GM12878 (cell line): ENCODE results near the gene LST1. TPM values are rescaled to one million over a fixed set of nuclear protein-coding genes. Genes with fewer than 3 reads are reported as not detected.

ENCODE experiments used
- BACH1 ChIP-seq: fragments of 450-650 bp; IDR thresholded peaks from 2 replicates; pipeline ENCODE4 v1.6.1; 2017; ENCODE audit warnings: mild to moderate bottlenecking, borderline replicate concordance
- BCL11A ChIP-seq: IDR thresholded peaks from 2 replicates; pipeline ENCODE4 v1.6.1; 2011; ENCODE audit warnings: low read depth, low read length
- CHD1 ChIP-seq: IDR thresholded peaks from 2 replicates; pipeline ENCODE4 v1.6.1; 2012; ENCODE audit warnings: low read depth, low read length, improper control_type of control experiment
- CHD4 ChIP-seq: fragments of 200-600 bp; sonication (generic); IDR thresholded peaks from 2 replicates; pipeline ENCODE4 v1.6.1; 2016; ENCODE audit warnings: mild to moderate bottlenecking
- CREM ChIP-seq: IDR thresholded peaks from 2 replicates; pipeline ENCODE4 v1.6.1; 2014; ENCODE audit warnings: antibody characterized with exemption, low read depth
- DPF2 ChIP-seq: fragments of 450-650 bp; IDR thresholded peaks from 2 replicates; pipeline ENCODE4 v1.6.1; 2017; ENCODE audit warnings: mild to moderate bottlenecking
- EED ChIP-seq: sonication (generic); IDR thresholded peaks from 2 replicates; pipeline ENCODE4 v1.6.1; 2016; ENCODE audit warnings: antibody characterized with exemption, low read depth
- ESRRA ChIP-seq: IDR thresholded peaks from 2 replicates; pipeline ENCODE4 v1.6.1; 2012; ENCODE audit warnings: mild to moderate bottlenecking, low read length, improper control_type of control experiment
- HCFC1 ChIP-seq: fragments of 150-350 bp; IDR thresholded peaks from 2 replicates; pipeline ENCODE4 v1.6.1; 2014; ENCODE audit warnings: low read length
- IKZF1 ChIP-seq: fragments of 450-650 bp; conservative IDR thresholded peaks from 2 replicates; pipeline ENCODE4 v1.6.1; 2017; ENCODE audit warnings: antibody characterized with exemption, mild to moderate bottlenecking
- IKZF2 ChIP-seq, 2 experiments: fragments of 450-650 bp; IDR thresholded peaks; 2 replicates each; pipeline ENCODE4 v1.6.1; 2017; ENCODE audit warnings: mild to moderate bottlenecking in 2 of 2, moderate library complexity in 2 of 2
- KLF5 ChIP-seq: fragments of 450-650 bp; IDR thresholded peaks from 2 replicates; pipeline ENCODE4 v1.6.1; 2014; ENCODE audit warnings: mild to moderate bottlenecking; ENCODE audit not compliant: partially characterized antibody
- LARP7 ChIP-seq: fragments of 450-650 bp; IDR thresholded peaks from 2 replicates; pipeline ENCODE4 v1.6.1; 2017; ENCODE audit warnings: mild to moderate bottlenecking
- MYB ChIP-seq: fragments of 150-350 bp; IDR thresholded peaks from 2 replicates; pipeline ENCODE4 v1.6.1; 2014; ENCODE audit warnings: mild to moderate bottlenecking, low read depth, low read length, borderline replicate concordance
- NR2F1 ChIP-seq: fragments of 450-650 bp; conservative IDR thresholded peaks from 2 replicates; pipeline ENCODE4 v1.6.1; 2017; ENCODE audit warnings: mild to moderate bottlenecking
- NRF1 ChIP-seq: conservative IDR thresholded peaks from 2 replicates; pipeline ENCODE4 v1.6.1; 2011; ENCODE audit warnings: mild to moderate bottlenecking, low read depth, low read length, improper control_type of control experiment
- RAD21 ChIP-seq: IDR thresholded peaks from 2 replicates; pipeline ENCODE4 v1.6.1; 2011; ENCODE audit warnings: mild to moderate bottlenecking, low read depth, low read length, moderate library complexity; ENCODE audit not compliant: insufficient read depth
- REST ChIP-seq: IDR thresholded peaks from 2 replicates; pipeline ENCODE4 v1.6.1; 2012; ENCODE audit warnings: mild to moderate bottlenecking, low read depth, low read length
- RFX5 ChIP-seq: IDR thresholded peaks from 2 replicates; pipeline ENCODE4 v1.6.1; 2011; ENCODE audit warnings: low read depth, low read length, improper control_type of control experiment
- SMAD1 ChIP-seq: fragments of 450-650 bp; IDR thresholded peaks from 2 replicates; pipeline ENCODE4 v1.6.1; 2018; ENCODE audit warnings: mild to moderate bottlenecking, low read depth; ENCODE audit not compliant: partially characterized antibody
- SMARCA5 ChIP-seq: fragments of 450-650 bp; IDR thresholded peaks from 2 replicates; pipeline ENCODE4 v1.6.1; 2017; ENCODE audit warnings: mild to moderate bottlenecking
- STAT1 ChIP-seq: fragments of 450-650 bp; conservative IDR thresholded peaks from 2 replicates; pipeline ENCODE4 v1.6.1; 2014; ENCODE audit warnings: antibody characterized with exemption, mild to moderate bottlenecking
- SUPT20H ChIP-seq: IDR thresholded peaks from 2 replicates; pipeline ENCODE4 v1.6.1; 2011; ENCODE audit warnings: low read depth, mild to moderate bottlenecking, low read length, moderate library complexity, borderline replicate concordance; ENCODE audit not compliant: control insufficient read depth
- TAF1 ChIP-seq: IDR thresholded peaks from 2 replicates; pipeline ENCODE4 v1.6.1; 2011; ENCODE audit warnings: mild to moderate bottlenecking, low read depth, low read length, borderline replicate concordance
- ZNF384 ChIP-seq: IDR thresholded peaks from 2 replicates; pipeline ENCODE4 v1.6.1; 2012; ENCODE audit warnings: low read depth, mild to moderate bottlenecking, low read length, improper control_type of control experiment, borderline replicate concordance
- polyA plus RNA-seq, 11 experiments: library from polyadenylated mRNA; depleted of rRNA in 4 of 11; unstranded in 6 of 11; stranded (reverse) in 5 of 11; fragments of >200 nt; fragmentation: Nextera tagmentation in 4 of 11; fragmentation: Illumina TruSeq in 1 of 11; extraction: Ambion mirVana in 4 of 11; extraction: Trizol in 1 of 11; gene quantifications; 1 replicate in 1 of 11; 2 replicates in 10 of 11; pipeline versions ENCODE4 v1.2.1 to v1.2.3, GENCODE V29; 2011 to 2016; ENCODE audit warnings: inconsistent platforms in 2 of 11, missing spikeins in 2 of 11, low read depth in 1 of 11
- total RNA-seq, 4 experiments: library from RNA; depleted of rRNA in 3 of 4; stranded (reverse); fragments of >200 nt in 3 of 4; fragmentation: Illumina TruSeq in 1 of 4; extraction: Trizol in 1 of 4; gene quantifications; 2 replicates each; pipeline versions ENCODE4 v1.2.1 to v1.2.3, GENCODE V29; 2013 to 2021
- TF ChIP-seq, protein P1 (sequence below): fragments of 450-650 bp; IDR thresholded peaks from 2 replicates; pipeline ENCODE4 v1.6.1; 2017; ENCODE audit warnings: mild to moderate bottlenecking, moderate library complexity

Gene LST1
- total and polyA plus RNA-seq, 10 of the 15 experiments (the other 5 are each of a cell fraction or from before 2014, with no cell fraction given), result 4.1 to 35.5 (median 16.4) TPM

GRCh38 chr6:31580807-31581433 lies 5.2 kb upstream of the LST1 start (continued):
- no peak for TF ChIP-seq MYB
- no peak for TF ChIP-seq RFX5
- 0 out of 2 replicates have a peak, but pooled peaks have one; percentile 76 for TF ChIP-seq STAT1
- peak; percentile 51 for TF ChIP-seq EED
- no peak for TF ChIP-seq SUPT20H
- 0 out of 2 replicates have a peak, but pooled peaks have one; percentile 2 for TF ChIP-seq NRF1
- peak; percentile 67 for TF ChIP-seq RAD21
- TF ChIP-seq IKZF2 (IDR thresholded peaks at IDR 0.05), result peak; percentile 51 to 74; a peak in 3 of 4 replicates
- peak; percentile 77 for TF ChIP-seq LARP7
- TF ChIP-seq ZNF384, result 0 out of 2 replicates have a peak, but pooled peaks have one; percentile 17
- 0 out of 2 replicates have a peak, but pooled peaks have one; percentile 25 for TF ChIP-seq BCL11A
- 0 out of 2 replicates have a peak, but pooled peaks have one; percentile 28 for TF ChIP-seq ESRRA
- TF ChIP-seq SMARCA5, result peak; percentile 98
- peak; percentile 92 for TF ChIP-seq BACH1
- TF ChIP-seq DPF2, result peak; percentile 72
- peak; percentile 21 for TF ChIP-seq KLF5
- TF ChIP-seq TAF1, result peak; percentile 45; the same call in 1 of the 2 replicates
- TF ChIP-seq, protein P1, sequence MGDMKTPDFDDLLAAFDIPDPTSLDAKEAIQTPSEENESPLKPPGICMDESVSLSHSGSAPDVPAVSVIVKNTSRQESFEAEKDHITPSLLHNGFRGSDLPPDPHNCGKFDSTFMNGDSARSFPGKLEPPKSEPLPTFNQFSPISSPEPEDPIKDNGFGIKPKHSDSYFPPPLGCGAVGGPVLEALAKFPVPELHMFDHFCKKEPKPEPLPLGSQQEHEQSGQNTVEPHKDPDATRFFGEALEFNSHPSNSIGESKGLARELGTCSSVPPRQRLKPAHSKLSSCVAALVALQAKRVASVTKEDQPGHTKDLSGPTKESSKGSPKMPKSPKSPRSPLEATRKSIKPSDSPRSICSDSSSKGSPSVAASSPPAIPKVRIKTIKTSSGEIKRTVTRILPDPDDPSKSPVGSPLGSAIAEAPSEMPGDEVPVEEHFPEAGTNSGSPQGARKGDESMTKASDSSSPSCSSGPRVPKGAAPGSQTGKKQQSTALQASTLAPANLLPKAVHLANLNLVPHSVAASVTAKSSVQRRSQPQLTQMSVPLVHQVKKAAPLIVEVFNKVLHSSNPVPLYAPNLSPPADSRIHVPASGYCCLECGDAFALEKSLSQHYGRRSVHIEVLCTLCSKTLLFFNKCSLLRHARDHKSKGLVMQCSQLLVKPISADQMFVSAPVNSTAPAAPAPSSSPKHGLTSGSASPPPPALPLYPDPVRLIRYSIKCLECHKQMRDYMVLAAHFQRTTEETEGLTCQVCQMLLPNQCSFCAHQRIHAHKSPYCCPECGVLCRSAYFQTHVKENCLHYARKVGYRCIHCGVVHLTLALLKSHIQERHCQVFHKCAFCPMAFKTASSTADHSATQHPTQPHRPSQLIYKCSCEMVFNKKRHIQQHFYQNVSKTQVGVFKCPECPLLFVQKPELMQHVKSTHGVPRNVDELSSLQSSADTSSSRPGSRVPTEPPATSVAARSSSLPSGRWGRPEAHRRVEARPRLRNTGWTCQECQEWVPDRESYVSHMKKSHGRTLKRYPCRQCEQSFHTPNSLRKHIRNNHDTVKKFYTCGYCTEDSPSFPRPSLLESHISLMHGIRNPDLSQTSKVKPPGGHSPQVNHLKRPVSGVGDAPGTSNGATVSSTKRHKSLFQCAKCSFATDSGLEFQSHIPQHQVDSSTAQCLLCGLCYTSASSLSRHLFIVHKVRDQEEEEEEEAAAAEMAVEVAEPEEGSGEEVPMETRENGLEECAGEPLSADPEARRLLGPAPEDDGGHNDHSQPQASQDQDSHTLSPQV, result no peak
- TF ChIP-seq REST, result 0 out of 2 replicates have a peak, but pooled peaks have one; percentile 36
- no peak for TF ChIP-seq CHD1
- 0 out of 2 replicates have a peak, but pooled peaks have one; percentile 19 for TF ChIP-seq HCFC1
- no peak for TF ChIP-seq CHD4
- peak; percentile 66 for TF ChIP-seq CREM
- TF ChIP-seq IKZF1, result peak; percentile 87
- peak; percentile 41 for TF ChIP-seq SMAD1
- TF ChIP-seq NR2F1, result peak; percentile 71
